ENCODE measurements around the gene FBXL16. TPM values are rescaled to one million over a fixed set of nuclear protein-coding genes. Genes with fewer than 3 reads are reported as not detected.

Gene FBXL16
- total and polyA plus RNA-seq, 2 of the 13 experiments (the other 11 are each of a cell fraction or from before 2014, with no cell fraction given): 0.22 to 2.0 TPM

DNA sequence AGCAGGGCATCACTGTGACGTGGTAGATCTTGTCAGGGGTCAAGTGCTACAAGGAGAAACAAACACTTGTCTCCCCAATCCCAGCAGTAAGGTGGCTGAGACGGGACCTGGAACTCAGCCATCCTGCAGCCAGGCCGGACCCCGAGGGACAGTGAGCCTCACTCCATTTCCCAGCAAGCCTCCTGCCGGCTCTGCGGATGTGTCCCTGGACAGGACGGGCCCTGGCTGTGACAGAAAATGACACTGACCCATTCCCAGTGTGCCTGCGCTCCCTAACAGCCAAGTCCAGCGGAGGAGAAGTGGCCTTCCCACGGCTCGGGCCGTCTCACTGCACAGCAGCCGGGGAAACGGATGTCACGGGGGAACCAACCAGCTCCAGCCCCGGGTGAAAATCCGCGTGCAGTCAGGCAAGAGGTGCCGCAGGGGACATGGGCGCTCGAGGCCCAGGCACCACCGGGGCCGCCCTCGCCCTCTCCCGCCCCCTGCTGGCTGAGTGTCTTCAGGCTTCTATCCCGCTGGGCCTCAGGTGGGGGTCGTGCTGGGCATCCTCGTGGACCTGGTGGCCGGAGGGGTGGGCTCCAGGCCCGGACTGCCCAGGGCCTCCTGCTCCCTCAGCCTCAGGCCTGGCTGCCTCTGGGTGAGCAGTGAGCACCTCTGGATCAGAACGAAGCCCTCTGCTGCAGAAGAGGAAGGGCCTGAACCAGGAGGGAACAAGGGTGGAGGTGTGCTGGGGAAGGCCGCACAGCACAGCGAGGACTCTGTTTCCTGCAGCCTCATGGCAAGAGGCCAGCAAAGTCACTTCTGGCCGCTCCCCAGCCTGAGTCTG, 28.0 kb upstream of the FBXL16 start:
- no peaks in the 10 kb centered on the region for H3K27me3 ChIP-seq (ENCODE audit: control insufficient read depth in 1 of 2, insufficient read depth in 2 of 2, low read length in 2 of 2)
- no TSS peak for BruUV-seq (replicated peaks)
- H4K20me1 ChIP-seq (ENCODE audit: insufficient read depth, low read length): 0 out of 2 replicates have a peak, but pooled peaks cover 2% of the 10 kb centered on the region
- no peak overlapping the region for H3K27ac ChIP-seq (ENCODE audit: extremely low read length, insufficient read depth, low read length)
- no peak overlapping the region for H3K4me2 ChIP-seq (ENCODE audit: low read depth, low read length)
- in situ Hi-C loops (cut with HindIII; ENCODE audit: extremely low pct_ligation_motif_present, low pct_unique_long_range_greater_than_20kb) (no loop called here), intact Hi-C loops (cut with micrococcal nuclease; ENCODE audit: unreplicated experiment) (no loop called here)
- peaks cover 3 to 25% of the 10 kb centered on the region in 2 experiments; a peak in 2 of 5 replicates for H3K36me3 ChIP-seq (replicated peaks in 1 of 2; ENCODE audit: control insufficient read depth in 1 of 2, insufficient read depth in 2 of 2, low read length in 2 of 2)
- POLR2A ChIA-PET: interaction anchor here (2.2 kb wide), 1 partner anchor 13 kb away, joined by 7 read pairs; the partner anchor contains the start of gene ANTKMT
- CTCF ChIA-PET (ENCODE audit: low intra/inter-chr PET ratio, low total read pairs): interaction anchor here (2.7 kb wide), 1 partner anchor 21 kb away, joined by 19 read pairs; no protein-coding TSS in a partner anchor
- no peak overlapping the region for H2AFZ ChIP-seq (ENCODE audit: low read length)
- no peaks in the 10 kb centered on the region for H3K79me2 ChIP-seq (ENCODE audit: insufficient read depth, low read length)
- DNase-seq (ENCODE audit: low spot score) (no peak), ATAC-seq (peak; percentile 61), FAIRE-seq (no peak)
- WGBS (ENCODE audit: low lambda C conversion rate): 93% methylated on average over 5 of the region's 34 CpGs
- no peak overlapping the region for H3K9ac ChIP-seq (ENCODE audit: insufficient read depth, low read depth, low read length)
- H3K4me3 ChIP-seq (replicated peaks in 1 of 3; ENCODE audit: insufficient read depth in 1 of 3, low read depth in 2 of 3, low read length in 3 of 3): no peak overlapping the region
- H3K4me1 ChIP-seq (ENCODE audit: insufficient read depth, low read length): no peaks in the 10 kb centered on the region
- no peaks in the 10 kb centered on the region for H3K9me3 ChIP-seq (ENCODE audit: low read length)
- TF ChIP-seq KDM2A (CRISPR knock-in tag; IDR thresholded peaks at IDR 0.05; ENCODE audit: borderline replicate concordance, low read depth) (0 out of 2 replicates have a peak, but pooled peaks have one; percentile 32), ZBTB1 (CRISPR knock-in tag; IDR thresholded peaks at IDR 0.05; ENCODE audit: borderline replicate concordance) (no peak), FIP1L1 (IDR thresholded peaks at IDR 0.05; ENCODE audit: borderline replicate concordance, insufficient read depth, low read depth, low read length) (no peak), MLLT10 (CRISPR knock-in tag; IDR thresholded peaks at IDR 0.05) (no peak), ASH2L (IDR thresholded peaks at IDR 0.05; ENCODE audit: insufficient read length, low read depth, low read length) (no peak), NFATC3 (CRISPR knock-in tag; IDR thresholded peaks at IDR 0.05) (no peak), ZNF446 (CRISPR knock-in tag; IDR thresholded peaks at IDR 0.05) (no peak), ZSCAN30 (CRISPR knock-in tag; IDR thresholded peaks at IDR 0.05) (no peak), ZNF530 (CRISPR knock-in tag; IDR thresholded peaks at IDR 0.05; ENCODE audit: low read depth) (no peak), RBFOX2 (IDR thresholded peaks at IDR 0.05; ENCODE audit: low read depth, low read length) (0 out of 2 replicates have a peak, but pooled peaks have one; percentile 35), SIN3A (IDR thresholded peaks at IDR 0.05; ENCODE audit: borderline replicate concordance, low read depth, low read length) (no peak), ZNF337 (CRISPR knock-in tag; IDR thresholded peaks at IDR 0.05; ENCODE audit: borderline replicate concordance, low read depth) (no peak), SOX6 (IDR thresholded peaks at IDR 0.05) (no peak), SOX6 (CRISPR knock-in tag; IDR thresholded peaks at IDR 0.05) (no peak), EED (CRISPR knock-in tag; IDR thresholded peaks at IDR 0.05) (no peak)
- TF ChIP-seq, protein P1, sequence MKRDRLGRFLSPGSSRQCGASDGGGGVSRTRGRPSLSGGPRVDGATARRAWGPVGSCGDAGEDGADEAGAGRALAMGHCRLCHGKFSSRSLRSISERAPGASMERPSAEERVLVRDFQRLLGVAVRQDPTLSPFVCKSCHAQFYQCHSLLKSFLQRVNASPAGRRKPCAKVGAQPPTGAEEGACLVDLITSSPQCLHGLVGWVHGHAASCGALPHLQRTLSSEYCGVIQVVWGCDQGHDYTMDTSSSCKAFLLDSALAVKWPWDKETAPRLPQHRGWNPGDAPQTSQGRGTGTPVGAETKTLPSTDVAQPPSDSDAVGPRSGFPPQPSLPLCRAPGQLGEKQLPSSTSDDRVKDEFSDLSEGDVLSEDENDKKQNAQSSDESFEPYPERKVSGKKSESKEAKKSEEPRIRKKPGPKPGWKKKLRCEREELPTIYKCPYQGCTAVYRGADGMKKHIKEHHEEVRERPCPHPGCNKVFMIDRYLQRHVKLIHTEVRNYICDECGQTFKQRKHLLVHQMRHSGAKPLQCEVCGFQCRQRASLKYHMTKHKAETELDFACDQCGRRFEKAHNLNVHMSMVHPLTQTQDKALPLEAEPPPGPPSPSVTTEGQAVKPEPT (CRISPR knock-in tag; IDR thresholded peaks at IDR 0.05; ENCODE audit: low read depth): no peak
- TF ChIP-seq, protein P2, sequence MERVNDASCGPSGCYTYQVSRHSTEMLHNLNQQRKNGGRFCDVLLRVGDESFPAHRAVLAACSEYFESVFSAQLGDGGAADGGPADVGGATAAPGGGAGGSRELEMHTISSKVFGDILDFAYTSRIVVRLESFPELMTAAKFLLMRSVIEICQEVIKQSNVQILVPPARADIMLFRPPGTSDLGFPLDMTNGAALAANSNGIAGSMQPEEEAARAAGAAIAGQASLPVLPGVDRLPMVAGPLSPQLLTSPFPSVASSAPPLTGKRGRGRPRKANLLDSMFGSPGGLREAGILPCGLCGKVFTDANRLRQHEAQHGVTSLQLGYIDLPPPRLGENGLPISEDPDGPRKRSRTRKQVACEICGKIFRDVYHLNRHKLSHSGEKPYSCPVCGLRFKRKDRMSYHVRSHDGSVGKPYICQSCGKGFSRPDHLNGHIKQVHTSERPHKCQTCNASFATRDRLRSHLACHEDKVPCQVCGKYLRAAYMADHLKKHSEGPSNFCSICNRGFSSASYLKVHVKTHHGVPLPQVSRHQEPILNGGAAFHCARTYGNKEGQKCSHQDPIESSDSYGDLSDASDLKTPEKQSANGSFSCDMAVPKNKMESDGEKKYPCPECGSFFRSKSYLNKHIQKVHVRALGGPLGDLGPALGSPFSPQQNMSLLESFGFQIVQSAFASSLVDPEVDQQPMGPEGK (CRISPR knock-in tag; IDR thresholded peaks at IDR 0.05): 0 out of 2 replicates have a peak, but pooled peaks have one; percentile 30
- TF ChIP-seq, protein P3, sequence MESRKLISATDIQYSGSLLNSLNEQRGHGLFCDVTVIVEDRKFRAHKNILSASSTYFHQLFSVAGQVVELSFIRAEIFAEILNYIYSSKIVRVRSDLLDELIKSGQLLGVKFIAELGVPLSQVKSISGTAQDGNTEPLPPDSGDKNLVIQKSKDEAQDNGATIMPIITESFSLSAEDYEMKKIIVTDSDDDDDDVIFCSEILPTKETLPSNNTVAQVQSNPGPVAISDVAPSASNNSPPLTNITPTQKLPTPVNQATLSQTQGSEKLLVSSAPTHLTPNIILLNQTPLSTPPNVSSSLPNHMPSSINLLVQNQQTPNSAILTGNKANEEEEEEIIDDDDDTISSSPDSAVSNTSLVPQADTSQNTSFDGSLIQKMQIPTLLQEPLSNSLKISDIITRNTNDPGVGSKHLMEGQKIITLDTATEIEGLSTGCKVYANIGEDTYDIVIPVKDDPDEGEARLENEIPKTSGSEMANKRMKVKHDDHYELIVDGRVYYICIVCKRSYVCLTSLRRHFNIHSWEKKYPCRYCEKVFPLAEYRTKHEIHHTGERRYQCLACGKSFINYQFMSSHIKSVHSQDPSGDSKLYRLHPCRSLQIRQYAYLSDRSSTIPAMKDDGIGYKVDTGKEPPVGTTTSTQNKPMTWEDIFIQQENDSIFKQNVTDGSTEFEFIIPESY (CRISPR knock-in tag; IDR thresholded peaks at IDR 0.05): peak; percentile 98
